IgD-negative memory B cell (primary cell): ENCODE data around the gene BCL7A. TPM values are rescaled to one million over a fixed set of nuclear protein-coding genes. Genes with fewer than 3 reads are reported as not detected.
"Not testable (repeated sequence)": the region's sequence is repeated elsewhere in the genome, so short reads cannot be mapped to it uniquely, and the experiment has no call there.

Source experiments
- H3K27ac Mint-ChIP-seq, 3 donors: one replicate each; pipeline ENCODE4 v1.8.0; 2020 to 2022; ENCODE audit warnings: mild to moderate bottlenecking in 3 of 3, mixed read lengths in 3 of 3, moderate library complexity in 1 of 3
- H3K27me3 Mint-ChIP-seq: one replicate; pipeline ENCODE4 v1.8.0; 2021; ENCODE audit warnings: mixed read lengths
- H3K36me3 Mint-ChIP-seq: one replicate; pipeline ENCODE4 v1.8.0; 2020; ENCODE audit warnings: mild to moderate bottlenecking, mixed read lengths
- H3K4me1 Mint-ChIP-seq, 3 donors: one replicate each; pipeline ENCODE4 v1.8.0; 2020 to 2022; ENCODE audit warnings: mixed read lengths in 3 of 3, mild to moderate bottlenecking in 1 of 3
- H3K4me3 Mint-ChIP-seq, 4 donors: one replicate each; pipeline ENCODE4 v1.8.0; 2020 to 2022; ENCODE audit warnings: mild to moderate bottlenecking in 4 of 4, mixed read lengths in 4 of 4, moderate library complexity in 3 of 4
- H3K9me3 Mint-ChIP-seq, 3 donors: one replicate each; pipeline ENCODE4 v1.8.0; 2020 to 2021; ENCODE audit warnings: mixed read lengths in 3 of 3, mild to moderate bottlenecking in 1 of 3
- polyA plus RNA-seq: library from polyadenylated mRNA; unstranded; fragments of 300-500 nt; fragmentation: Illumina TruSeq; gene quantifications from one replicate; pipeline ENCODE4 v1.2.3, GENCODE V29; 2021

BCL7A gene
- polyA plus RNA-seq, 1 donor from 2014 or later: 18.7 TPM

DNA sequence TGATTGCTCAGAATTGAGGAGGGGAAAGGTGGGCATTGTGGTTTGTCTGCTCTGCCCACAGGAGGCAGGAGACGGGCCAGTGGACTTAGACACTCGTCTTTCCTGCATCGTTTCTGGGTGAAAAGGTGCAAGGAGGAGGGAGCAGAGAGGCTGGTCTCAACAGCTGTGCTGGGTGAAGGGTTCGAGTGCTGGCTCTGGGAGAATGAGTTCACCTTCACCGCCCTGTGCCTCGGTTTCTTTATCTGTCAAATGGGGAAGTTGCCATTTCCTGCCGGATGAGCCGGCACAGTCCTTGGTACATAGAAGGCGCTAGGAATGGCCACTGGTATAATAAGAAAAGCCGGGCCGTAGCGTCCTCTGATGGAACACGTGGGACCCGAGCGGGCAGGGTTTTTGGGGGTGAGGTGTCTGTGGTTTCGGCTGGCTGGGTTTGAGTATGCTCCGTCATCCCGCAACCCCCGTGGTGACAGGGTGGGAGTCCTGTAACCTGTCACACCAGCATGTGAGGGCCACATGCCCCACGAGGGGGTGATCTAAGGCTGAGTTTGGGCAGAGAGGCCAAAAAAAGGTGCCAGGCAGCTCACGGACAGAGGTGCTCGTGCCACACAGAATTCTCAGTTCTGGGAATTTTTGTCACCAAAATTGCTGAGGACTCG lies 7.3 kb downstream of the BCL7A start:
- H3K4me1 Mint-ChIP-seq: peaks cover 41 to 45% (median 45%) of the 10 kb centered on the region in 3 donors
- H3K27me3 Mint-ChIP-seq: peaks cover 8% of the 10 kb centered on the region
- H3K9me3 Mint-ChIP-seq: no peaks in the 10 kb centered on the region
- H3K36me3 Mint-ChIP-seq: peaks cover 3% of the 10 kb centered on the region
- H3K4me3 Mint-ChIP-seq: peak overlapping the region; percentile 35 to 93 (median 50)
- peak overlapping the region; percentile 39 to 76 (median 40) for H3K27ac Mint-ChIP-seq

DNA sequence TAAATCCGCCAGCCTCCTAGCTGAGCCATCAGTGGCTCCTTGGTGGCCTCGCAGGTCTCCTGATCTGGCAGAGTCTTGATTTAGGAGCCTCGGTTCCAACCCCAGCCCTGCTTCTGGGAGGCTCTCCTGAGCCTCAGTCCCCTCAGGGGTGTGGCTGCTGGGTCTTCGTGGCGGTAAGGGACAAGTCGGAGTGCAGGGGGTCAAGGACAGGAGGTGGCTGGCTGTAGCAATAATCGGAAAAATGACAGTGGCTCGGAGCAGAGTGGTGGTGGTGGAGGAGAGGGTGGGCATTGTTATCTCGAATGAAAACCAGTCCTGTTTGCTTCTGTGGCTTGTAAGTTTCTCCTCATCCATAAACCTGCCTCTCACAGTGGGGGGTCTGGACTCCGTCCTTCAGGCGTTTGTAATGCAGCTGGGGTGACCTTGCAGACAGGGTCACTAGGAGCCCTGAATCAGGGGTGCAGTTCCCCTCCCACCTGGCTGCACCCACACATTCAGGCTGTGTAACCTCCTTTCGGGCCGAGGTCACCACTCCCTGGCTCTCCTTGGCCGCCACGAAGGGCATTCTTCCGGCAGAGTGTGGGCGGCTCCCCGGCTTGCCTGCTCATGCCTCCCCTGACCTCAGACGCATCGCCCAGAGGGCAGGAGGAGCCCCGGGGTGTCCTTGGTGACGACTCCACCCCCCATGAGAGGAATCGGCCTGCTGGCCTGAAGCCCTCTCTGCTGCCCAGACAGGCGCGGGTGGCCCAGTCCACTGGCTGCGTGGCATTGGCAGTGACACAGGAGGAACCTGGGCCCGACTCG lies 8.1 kb downstream of the BCL7A start:
- H3K9me3 Mint-ChIP-seq: no peaks in the 10 kb centered on the region
- H3K27me3 Mint-ChIP-seq: peaks cover 8% of the 10 kb centered on the region
- peaks cover 3% of the 10 kb centered on the region for H3K36me3 Mint-ChIP-seq
- H3K27ac Mint-ChIP-seq: peak overlapping the region in 2 of 3 donors; percentile 35 to 76
- peak overlapping the region; percentile 34 to 93 (median 60) for H3K4me3 Mint-ChIP-seq
- peaks cover 36 to 43% (median 40%) of the 10 kb centered on the region in 3 donors for H3K4me1 Mint-ChIP-seq

GRCh38 chr12:122030424-122031035 lies 8.8 kb downstream of the BCL7A start:
- Mint-ChIP-seq H3K36me3 (peaks cover 3% of the 10 kb centered on the region), H3K9me3 (no peaks in the 10 kb centered on the region), H3K4me3 (peak overlapping the region in 3 of 4 donors; percentile 39 to 93 (median 45)), H3K27me3 (peaks cover 8% of the 10 kb centered on the region), H3K4me1 (peaks cover 34 to 40% (median 39%) of the 10 kb centered on the region in 3 donors), H3K27ac (peak overlapping the region; percentile 76 to 92 (median 85))

DNA sequence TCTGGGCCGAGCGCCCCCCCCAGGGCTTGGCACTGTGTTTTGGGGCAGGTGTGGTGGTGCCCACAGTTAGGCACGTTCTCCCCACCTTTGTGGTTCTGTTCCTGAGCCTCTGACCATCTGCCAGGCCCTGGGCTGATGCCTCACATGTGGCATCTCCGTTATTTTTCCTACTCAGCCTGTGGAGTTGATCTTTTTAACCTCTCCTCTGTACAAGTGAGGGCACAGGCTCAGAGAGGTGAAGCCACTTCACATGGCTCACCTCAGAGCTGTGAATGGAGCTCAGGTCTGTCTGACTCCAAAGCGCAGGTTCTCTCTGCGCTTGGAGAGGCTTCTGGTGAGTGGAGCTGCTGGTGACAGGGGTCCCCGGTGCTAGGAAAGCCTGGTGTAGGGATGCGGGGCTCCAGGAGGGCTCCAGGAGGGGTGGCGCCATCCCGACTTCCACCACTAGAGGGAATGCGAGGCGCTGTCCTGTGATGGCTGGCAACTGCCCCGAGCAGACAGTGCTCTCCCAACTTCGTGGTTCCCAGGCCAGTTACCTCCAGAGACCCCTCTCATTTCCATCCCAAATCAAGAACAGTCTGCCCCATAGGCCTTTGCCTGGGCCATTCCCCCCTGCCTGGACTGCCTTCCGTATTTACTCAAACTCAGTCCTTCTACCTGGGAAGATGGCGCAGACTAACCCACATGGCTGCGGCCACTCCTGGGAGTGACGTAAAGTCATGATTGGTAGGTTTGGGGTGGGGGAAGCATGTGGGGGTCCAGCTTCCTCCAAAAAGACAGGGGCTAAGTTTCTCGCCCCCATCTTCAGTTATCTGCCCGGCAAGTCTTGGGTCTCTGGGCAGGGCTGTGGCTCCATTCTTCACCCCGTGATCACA lies 9.9 kb downstream of the BCL7A start:
- H3K4me1 Mint-ChIP-seq: peaks cover 34 to 37% (median 37%) of the 10 kb centered on the region in 3 donors

DNA sequence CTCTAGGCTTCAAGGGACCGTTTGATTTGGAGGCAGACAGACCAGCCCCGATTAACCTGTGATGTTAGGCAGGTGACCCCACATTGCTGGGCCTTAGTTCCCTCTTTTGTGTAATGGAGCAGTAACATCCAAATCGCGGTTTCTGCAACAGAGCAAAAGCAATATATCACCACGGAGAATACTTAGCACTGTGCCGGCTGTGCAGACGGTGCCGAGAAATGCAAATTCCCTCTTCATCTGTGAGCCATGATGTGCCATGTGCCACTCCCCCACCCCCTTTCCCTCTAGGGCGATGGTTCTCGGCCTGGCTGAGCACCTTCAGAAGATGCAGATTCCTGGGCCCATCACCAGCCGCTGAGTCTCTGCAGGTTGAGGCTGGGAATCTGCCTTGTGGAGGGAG lies 10.9 kb downstream of the BCL7A start:
- Mint-ChIP-seq H3K27me3 (peaks cover 8% of the 10 kb centered on the region), H3K9me3 (no peaks in the 10 kb centered on the region), H3K4me3 (peak overlapping the region in 3 of 4 donors; percentile 20 to 68 (median 54)), H3K36me3 (no peaks in the 10 kb centered on the region), H3K4me1 (peaks cover 28 to 29% (median 28%) of the 10 kb centered on the region in 3 donors), H3K27ac (peak overlapping the region in 1 of 3 donors; percentile 75)

More for the DNA sequence above, 9.9 kb downstream of the BCL7A start:
- H3K9me3 Mint-ChIP-seq: no peaks in the 10 kb centered on the region
- peak overlapping the region in 2 of 4 donors; percentile 29 to 84 for H3K4me3 Mint-ChIP-seq
- peaks cover under 1% of the 10 kb centered on the region for H3K36me3 Mint-ChIP-seq
- peaks cover 8% of the 10 kb centered on the region for H3K27me3 Mint-ChIP-seq
- H3K27ac Mint-ChIP-seq: peak overlapping the region; percentile 39 to 85 (median 76)

- Mint-ChIP-seq H3K36me3 (no peaks in the 10 kb centered on the region), H3K27ac (no peak overlapping the region), H3K27me3 (no peaks in the 10 kb centered on the region), H3K4me1 (peaks cover 8 to 11% (median 9%) of the 10 kb centered on the region in 3 donors), H3K9me3 (no peaks in the 10 kb centered on the region), H3K4me3 (no peak overlapping the region)
Measured at GRCh38 chr12:122035292-122035691, 13.6 kb downstream of the BCL7A start.

GRCh38 chr12:122036153-122036552 lies 14.5 kb downstream of the BCL7A start:
- no peaks in the 10 kb centered on the region for H3K27me3 Mint-ChIP-seq
- H3K4me3 Mint-ChIP-seq: no peak overlapping the region
- no peaks in the 10 kb centered on the region for H3K9me3 Mint-ChIP-seq
- H3K36me3 Mint-ChIP-seq: no peaks in the 10 kb centered on the region
- H3K4me1 Mint-ChIP-seq: peaks cover 6 to 10% (median 9%) of the 10 kb centered on the region in 3 donors
- H3K27ac Mint-ChIP-seq: no peak overlapping the region

DNA sequence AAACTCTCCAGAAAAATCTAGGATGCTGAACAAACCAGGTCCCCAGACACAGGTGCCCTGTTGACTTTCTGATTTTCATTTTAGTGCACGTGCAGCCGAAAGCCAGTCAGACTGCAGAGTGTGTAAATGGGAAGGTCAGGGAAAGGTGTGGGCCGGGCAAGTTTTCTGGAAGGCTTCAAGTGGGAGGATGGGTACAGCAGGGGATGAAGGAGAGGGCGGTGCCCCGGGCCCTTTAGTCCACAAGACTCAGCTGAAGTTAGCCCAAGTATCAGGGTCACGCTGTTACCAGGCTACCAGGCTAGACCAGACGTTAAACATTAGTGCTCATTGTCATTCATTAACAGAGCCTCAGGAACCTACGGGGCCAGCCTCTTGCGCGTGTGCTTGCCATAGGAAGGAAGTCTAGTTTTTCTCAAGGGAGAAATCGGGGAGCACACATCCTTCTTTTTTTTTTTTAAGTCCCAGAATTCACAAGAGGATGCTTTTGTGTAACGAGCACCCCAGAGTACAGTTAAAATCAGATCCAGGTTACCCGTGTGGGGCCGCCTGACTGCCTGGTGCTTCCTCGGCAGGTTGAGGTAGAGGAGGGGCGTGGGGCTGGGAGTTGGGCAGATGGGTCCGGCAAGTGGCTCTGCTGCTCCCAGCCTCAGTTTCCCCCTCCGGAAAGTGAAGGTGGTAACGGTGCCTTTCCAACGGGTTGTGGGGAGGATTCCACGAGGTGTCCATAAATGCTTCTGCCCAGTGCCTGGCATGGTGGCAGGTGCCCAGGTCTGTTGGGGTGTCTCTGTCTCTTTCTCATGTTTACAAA lies 19.1 kb downstream of the BCL7A start:
- H3K27me3 Mint-ChIP-seq: no peaks in the 10 kb centered on the region
- no peaks in the 10 kb centered on the region for H3K4me1 Mint-ChIP-seq
- peak overlapping the region in 1 of 3 donors; percentile 35 for H3K27ac Mint-ChIP-seq
- H3K9me3 Mint-ChIP-seq: no peaks in the 10 kb centered on the region
- H3K36me3 Mint-ChIP-seq: no peaks in the 10 kb centered on the region
- no peak overlapping the region for H3K4me3 Mint-ChIP-seq

DNA sequence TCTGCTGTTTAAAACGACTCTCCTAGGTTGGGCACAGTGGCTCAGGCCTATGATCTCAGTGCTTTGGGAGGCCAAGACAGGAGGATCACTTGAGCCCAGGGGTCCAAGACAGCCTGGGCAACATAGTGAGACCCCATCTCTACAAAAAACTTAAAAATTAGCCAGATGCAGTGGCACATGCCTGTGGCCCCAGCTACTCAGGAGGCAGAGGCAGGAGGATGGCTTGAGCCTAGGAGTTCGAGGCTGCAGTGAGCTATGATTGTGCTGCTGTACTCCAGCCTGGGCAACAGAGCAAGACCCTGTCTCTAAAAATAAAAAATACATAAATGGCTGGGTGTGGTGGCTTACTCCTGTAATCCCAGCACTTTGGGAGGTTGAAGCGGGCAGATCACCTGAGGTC lies 19.8 kb downstream of the BCL7A start:
- not testable (repeated sequence) for H3K27ac Mint-ChIP-seq, H3K9me3 Mint-ChIP-seq, H3K36me3 Mint-ChIP-seq, H3K4me1 Mint-ChIP-seq, H3K27me3 Mint-ChIP-seq, H3K4me3 Mint-ChIP-seq

- H3K27me3 Mint-ChIP-seq: no peaks in the 10 kb centered on the region
- H3K4me3 Mint-ChIP-seq: no peak overlapping the region
- no peaks in the 10 kb centered on the region for H3K4me1 Mint-ChIP-seq
- no peaks in the 10 kb centered on the region for H3K9me3 Mint-ChIP-seq
- no peaks in the 10 kb centered on the region for H3K36me3 Mint-ChIP-seq
- no peak overlapping the region for H3K27ac Mint-ChIP-seq
Measured at GRCh38 chr12:122042910-122043309, 21.2 kb downstream of the BCL7A start.

- H3K27me3 Mint-ChIP-seq: no peaks in the 10 kb centered on the region
- H3K4me3 Mint-ChIP-seq: no peak overlapping the region
- no peaks in the 10 kb centered on the region for H3K36me3 Mint-ChIP-seq
- H3K27ac Mint-ChIP-seq: no peak overlapping the region
- no peaks in the 10 kb centered on the region for H3K9me3 Mint-ChIP-seq
- H3K4me1 Mint-ChIP-seq: no peaks in the 10 kb centered on the region
Measured at GRCh38 chr12:122043476-122043875, 21.8 kb downstream of the BCL7A start.

- Mint-ChIP-seq H3K4me3 (no peak overlapping the region), H3K9me3 (no peaks in the 10 kb centered on the region), H3K27ac (peak overlapping the region in 1 of 3 donors; percentile 76), H3K36me3 (no peaks in the 10 kb centered on the region), H3K27me3 (no peaks in the 10 kb centered on the region), H3K4me1 (no peaks in the 10 kb centered on the region)
Measured at GRCh38 chr12:122045262-122045661, 23.6 kb downstream of the BCL7A start.

GRCh38 chr12:122046145-122046544 lies 24.5 kb downstream of the BCL7A start:
- Mint-ChIP-seq H3K27me3 (no peaks in the 10 kb centered on the region), H3K4me1 (no peaks in the 10 kb centered on the region), H3K36me3 (no peaks in the 10 kb centered on the region), H3K27ac (peak overlapping the region in 1 of 3 donors; percentile 35), H3K4me3 (peak overlapping the region in 1 of 4 donors; percentile 63), H3K9me3 (no peaks in the 10 kb centered on the region)

DNA sequence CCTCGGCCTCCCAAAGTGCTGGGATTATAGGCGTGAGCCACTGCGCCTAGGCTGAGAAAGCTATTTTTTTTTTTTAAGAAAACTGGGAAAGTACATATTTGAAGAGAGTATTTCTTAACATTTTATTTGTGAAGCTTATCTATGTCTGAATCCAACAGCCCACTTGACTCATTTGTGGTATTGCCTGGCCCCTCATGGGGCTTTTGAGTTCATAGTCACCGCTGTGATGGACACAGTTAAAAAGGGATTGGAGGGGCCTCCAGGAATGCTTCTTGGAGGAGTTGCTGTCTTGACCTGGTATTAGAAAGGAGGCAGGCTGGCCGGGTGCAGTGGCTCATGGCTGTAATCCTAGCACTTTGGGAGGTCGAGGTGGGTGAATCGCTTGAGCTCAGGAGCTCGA lies 26.5 kb downstream of the BCL7A start:
- no peak overlapping the region for H3K4me3 Mint-ChIP-seq
- H3K27ac Mint-ChIP-seq: no peak overlapping the region
- no peaks in the 10 kb centered on the region for H3K4me1 Mint-ChIP-seq
- no peaks in the 10 kb centered on the region for H3K27me3 Mint-ChIP-seq
- no peaks in the 10 kb centered on the region for H3K9me3 Mint-ChIP-seq
- no peaks in the 10 kb centered on the region for H3K36me3 Mint-ChIP-seq
